NB4 (cell line): Measurements from ENCODE around the gene CDKAL1.
"Not testable (repeated sequence)": the region's sequence is repeated elsewhere in the genome, so short reads cannot be mapped to it uniquely, and the experiment has no call there.

Experiments
- DNase-seq: peaks from one replicate; pipeline ENCODE4 v3.0.0; 2010; ENCODE audit warnings: low read depth
- H3K4me3 ChIP-seq: one replicate; pipeline ENCODE4 v1.5.1; 2011; ENCODE audit warnings: mild to moderate bottlenecking, low read depth, low read length, moderate library complexity
- CTCF ChIP-seq: IDR thresholded peaks from one replicate; pipeline ENCODE4 v1.5.1; 2012; ENCODE audit warnings: low read depth, low read length
- MAX ChIP-seq: IDR thresholded peaks from 2 replicates; pipeline ENCODE4 v1.6.1; 2011; ENCODE audit warnings: low read depth, low read length
- MYC ChIP-seq: IDR thresholded peaks from 2 replicates; pipeline ENCODE4 v1.6.1; 2011; ENCODE audit warnings: low read depth, low read length
- POLR2A ChIP-seq: IDR thresholded peaks from 2 replicates; pipeline ENCODE4 v1.6.1; 2011; ENCODE audit warnings: mild to moderate bottlenecking; ENCODE audit not compliant: insufficient read length; ENCODE audit errors: extremely low read depth

Gene CDKAL1

DNA sequence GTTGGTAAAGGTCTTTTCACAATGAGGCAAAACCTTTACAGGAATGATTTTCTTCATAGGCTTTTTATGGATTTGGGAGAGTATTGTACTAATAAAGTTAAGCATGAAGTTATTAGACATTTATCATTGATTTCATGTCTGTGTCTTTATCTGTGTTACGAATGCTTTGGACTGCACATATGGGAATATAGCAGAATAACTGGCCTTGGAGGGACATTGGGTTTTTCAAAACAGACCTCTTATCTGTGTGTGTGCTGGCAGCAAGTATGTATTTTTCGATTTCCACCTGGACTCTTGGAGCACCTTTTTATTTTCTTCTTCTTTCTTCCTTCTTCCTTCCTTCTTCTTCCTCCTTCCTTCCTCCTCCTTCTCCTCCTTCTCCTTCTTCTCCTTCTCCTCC lies 74.6 kb downstream of the CDKAL1 start:
- no peak overlapping the region for H3K4me3 ChIP-seq
- DNase-seq, result no peak
- no peak for TF ChIP-seq CTCF
- TF ChIP-seq MAX, result no peak
- TF ChIP-seq POLR2A, result no peak
- no peak for TF ChIP-seq MYC

DNA sequence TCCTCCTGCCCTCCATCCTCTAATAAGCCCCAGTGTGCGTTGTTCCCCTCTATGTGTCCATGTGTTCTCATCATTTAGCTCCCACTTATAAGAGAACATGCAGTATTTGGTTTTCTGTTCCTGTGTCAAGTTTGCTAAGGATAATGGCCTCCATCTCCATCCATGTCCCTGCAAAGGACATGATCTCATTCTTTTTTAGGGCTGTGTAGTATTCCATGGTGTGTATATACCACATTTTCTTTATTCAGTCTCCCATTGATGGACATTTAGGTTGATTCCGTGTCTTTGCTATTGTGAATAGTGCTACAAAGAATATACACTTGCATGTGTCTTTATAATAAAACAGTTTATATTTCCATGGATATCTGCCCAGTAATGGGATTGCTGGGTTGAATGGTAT lies 75.7 kb downstream of the CDKAL1 start:
- not testable (repeated sequence) for H3K4me3 ChIP-seq, DNase-seq

GRCh38 chr6:20610636-20611370 lies 76.5 kb downstream of the CDKAL1 start:
- no peak overlapping the region for H3K4me3 ChIP-seq
- DNase-seq, result no peak
- TF ChIP-seq MAX, result no peak
- TF ChIP-seq CTCF, result no peak
- TF ChIP-seq MYC, result no peak
- no peak for TF ChIP-seq POLR2A

- not testable (repeated sequence) for H3K4me3 ChIP-seq, DNase-seq
Observed at GRCh38 chr6:20617537-20617936, 83.3 kb downstream of the CDKAL1 start.

DNA sequence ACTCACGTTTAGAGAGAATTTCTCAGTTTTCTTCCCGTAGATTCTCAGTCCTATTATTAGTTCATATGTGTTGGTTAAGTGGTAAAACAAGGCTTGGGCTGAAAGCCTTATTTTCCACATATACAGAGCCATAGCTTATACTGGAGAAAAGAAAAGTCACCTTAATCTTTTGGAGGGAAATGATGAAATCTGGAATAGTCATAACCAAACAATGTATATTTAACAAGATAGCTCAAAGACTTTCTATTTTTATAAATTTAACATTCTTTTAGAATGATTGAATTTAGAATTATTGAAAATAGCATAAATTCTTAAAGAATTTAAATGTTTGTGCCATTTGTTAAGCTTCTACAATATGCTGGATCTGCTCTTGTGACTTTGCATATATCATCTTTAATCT lies 85.8 kb downstream of the CDKAL1 start:
- DNase-seq, result no peak
- H3K4me3 ChIP-seq, result no peak overlapping the region
- TF ChIP-seq CTCF (no peak), MYC (no peak), MAX (no peak), POLR2A (no peak)

GRCh38 chr6:20623761-20624160 lies 89.5 kb downstream of the CDKAL1 start:
- no peak overlapping the region for H3K4me3 ChIP-seq
- DNase-seq, result no peak
- TF ChIP-seq MYC, result no peak
- no peak for TF ChIP-seq MAX
- TF ChIP-seq POLR2A, result no peak
- no peak for TF ChIP-seq CTCF

DNA sequence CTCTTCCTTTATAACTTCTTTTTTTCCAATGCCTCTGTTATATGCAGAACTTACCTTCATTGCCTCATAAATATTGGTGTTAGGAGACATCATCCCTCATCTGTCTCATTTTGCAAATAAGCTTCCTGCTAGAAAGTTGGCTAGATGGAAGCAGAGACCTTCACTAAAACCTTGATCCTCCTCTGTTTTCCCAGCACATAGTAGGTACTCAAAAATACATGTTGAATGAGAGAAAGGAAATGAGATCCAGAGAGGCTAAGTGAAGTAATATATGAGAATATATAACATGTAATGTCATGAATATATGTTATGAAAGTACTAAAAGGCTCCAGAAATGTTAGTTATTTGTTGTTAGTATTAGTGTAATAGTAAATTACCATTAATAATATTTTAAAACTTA lies 91.9 kb downstream of the CDKAL1 start:
- H3K4me3 ChIP-seq, result no peak overlapping the region
- DNase-seq, result no peak
- TF ChIP-seq POLR2A (no peak), CTCF (no peak)
